Vagina (tissue), 2 donors: Measurements from ENCODE around the gene CAMTA2. TPM values are rescaled to one million over a fixed set of nuclear protein-coding genes. Genes with fewer than 3 reads are reported as not detected.
A peak's percentile ranks its signal among the peaks of the same experiment; 100 is the strongest.

Source experiments
- DNase-seq, 2 donors: peaks; one replicate each; pipeline ENCODE4 v3.0.0-alpha.2; 2017; ENCODE audit errors: extremely low spot score in 2 of 2
- H3K27ac ChIP-seq: fragments of 200-600 bp; sonication (generic); one replicate; pipeline ENCODE4 v1.5.1; 2019
- H3K27me3 ChIP-seq: fragments of 200-600 bp; sonication (generic); one replicate; pipeline ENCODE4 v1.5.1; 2019
- H3K36me3 ChIP-seq, 2 donors: fragments of 200-600 bp; sonication (generic); one replicate each; pipeline ENCODE4 v1.5.1; 2017 to 2019
- H3K4me1 ChIP-seq: fragments of 200-600 bp; sonication (generic); one replicate; pipeline ENCODE4 v1.5.1; 2019
- H3K4me3 ChIP-seq, 2 donors: fragments of 200-600 bp; sonication (generic); 1 replicate in 1 of 2; 2 replicates in 1 of 2; pipeline ENCODE4 v1.5.1; 2016 to 2019
- H3K9me3 ChIP-seq: fragments of 200-600 bp; sonication (generic); one replicate; pipeline ENCODE4 v1.5.1; 2019
- POLR2A ChIP-seq, 2 donors: fragments of 450-650 bp; IDR thresholded peaks; one replicate each; pipeline ENCODE4 v1.6.1; 2017; ENCODE audit warnings: antibody characterized with exemption in 2 of 2, mild to moderate bottlenecking in 2 of 2, moderate library complexity in 2 of 2
- POLR2AphosphoS5 ChIP-seq, 2 donors: sonication (generic); formaldehyde crosslinking; IDR thresholded peaks; one replicate each; pipeline ENCODE4 v1.9.0; 2017; ENCODE audit warnings: antibody characterized with exemption in 2 of 2, mild to moderate bottlenecking in 2 of 2, low read depth in 1 of 2; ENCODE audit not compliant: insufficient read depth in 1 of 2
- intact Hi-C: fragments of 100-400 bp; cut with DNase I; formaldehyde crosslinking; loops from one replicate; pipeline ENCODE4 v1.15.1; 2023
- total RNA-seq: library from RNA; depleted of rRNA; stranded (reverse); fragments of >200 nt; gene quantifications from one replicate; pipeline ENCODE4 v1.2.3, GENCODE V29; 2016
- TF ChIP-seq, protein P1 (sequence below), 3 experiments: fragments of 450-650 bp in 2 of 3; fragments of 200-600 bp in 1 of 3; sonication (generic) in 1 of 3; IDR thresholded peaks; one replicate each; pipeline ENCODE4 v1.5.1; 2017 to 2019; ENCODE audit warnings: antibody characterized with exemption in 3 of 3, mild to moderate bottlenecking in 2 of 3, moderate library complexity in 2 of 3

Gene CAMTA2
- total RNA-seq, 1 donor from 2014 or later, result 36.3 TPM

GRCh38 chr17:4956493-4957061 is 30.9 kb downstream of the CAMTA2 start:
- TF ChIP-seq POLR2AphosphoS5 (IDR thresholded peaks at IDR 0.05; ENCODE audit: insufficient read depth in 1 of 2, low read depth in 1 of 2), result no peak
- TF ChIP-seq POLR2A (IDR thresholded peaks at IDR 0.05), result no peak
- TF ChIP-seq, protein P1, sequence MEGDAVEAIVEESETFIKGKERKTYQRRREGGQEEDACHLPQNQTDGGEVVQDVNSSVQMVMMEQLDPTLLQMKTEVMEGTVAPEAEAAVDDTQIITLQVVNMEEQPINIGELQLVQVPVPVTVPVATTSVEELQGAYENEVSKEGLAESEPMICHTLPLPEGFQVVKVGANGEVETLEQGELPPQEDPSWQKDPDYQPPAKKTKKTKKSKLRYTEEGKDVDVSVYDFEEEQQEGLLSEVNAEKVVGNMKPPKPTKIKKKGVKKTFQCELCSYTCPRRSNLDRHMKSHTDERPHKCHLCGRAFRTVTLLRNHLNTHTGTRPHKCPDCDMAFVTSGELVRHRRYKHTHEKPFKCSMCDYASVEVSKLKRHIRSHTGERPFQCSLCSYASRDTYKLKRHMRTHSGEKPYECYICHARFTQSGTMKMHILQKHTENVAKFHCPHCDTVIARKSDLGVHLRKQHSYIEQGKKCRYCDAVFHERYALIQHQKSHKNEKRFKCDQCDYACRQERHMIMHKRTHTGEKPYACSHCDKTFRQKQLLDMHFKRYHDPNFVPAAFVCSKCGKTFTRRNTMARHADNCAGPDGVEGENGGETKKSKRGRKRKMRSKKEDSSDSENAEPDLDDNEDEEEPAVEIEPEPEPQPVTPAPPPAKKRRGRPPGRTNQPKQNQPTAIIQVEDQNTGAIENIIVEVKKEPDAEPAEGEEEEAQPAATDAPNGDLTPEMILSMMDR (IDR thresholded peaks at IDR 0.05), result no peak

DNA sequence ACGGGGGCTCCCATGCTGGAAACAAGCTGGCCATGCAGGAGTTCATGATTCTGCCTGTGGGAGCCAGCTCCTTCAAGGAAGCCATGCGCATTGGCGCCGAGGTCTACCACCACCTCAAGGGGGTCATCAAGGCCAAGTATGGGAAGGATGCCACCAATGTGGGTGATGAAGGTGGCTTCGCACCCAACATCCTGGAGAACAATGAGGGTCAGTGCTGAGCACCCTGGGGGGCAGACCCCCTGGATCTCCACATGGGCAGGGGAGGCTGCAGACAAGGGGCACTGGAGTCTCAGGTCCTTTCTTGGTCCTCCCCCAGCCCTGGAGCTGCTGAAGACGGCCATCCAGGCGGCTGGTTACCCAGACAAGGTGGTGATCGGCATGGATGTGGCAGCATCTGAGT is 32.4 kb downstream of the CAMTA2 start:
- intact Hi-C loops, result no loop called here
- peaks cover 0 to 18% of the 10 kb centered on the region in 2 donors for H3K36me3 ChIP-seq
- no peak overlapping the region for H3K4me3 ChIP-seq
- H3K4me1 ChIP-seq, result peaks cover 11% of the 10 kb centered on the region
- DNase-seq, result no peak
- H3K9me3 ChIP-seq, result no peaks in the 10 kb centered on the region
- H3K27ac ChIP-seq, result no peak overlapping the region
- TF ChIP-seq POLR2A (IDR thresholded peaks at IDR 0.05) (no peak), POLR2AphosphoS5 (IDR thresholded peaks at IDR 0.05; ENCODE audit: insufficient read depth in 1 of 2, low read depth in 1 of 2) (no peak)
- TF ChIP-seq, protein P1 (IDR thresholded peaks at IDR 0.05), result no peak
- H3K27me3 ChIP-seq, result no peaks in the 10 kb centered on the region

More at GRCh38 chr17:4956493-4957061, 30.9 kb downstream of the CAMTA2 start:
- DNase-seq, result no peak
- peaks cover 0 to 20% of the 10 kb centered on the region in 2 donors for H3K36me3 ChIP-seq
- H3K27ac ChIP-seq, result no peak overlapping the region
- intact Hi-C loops, result no loop called here
- H3K9me3 ChIP-seq, result no peaks in the 10 kb centered on the region
- H3K27me3 ChIP-seq, result no peaks in the 10 kb centered on the region
- no peak overlapping the region for H3K4me3 ChIP-seq
- peaks cover 5% of the 10 kb centered on the region for H3K4me1 ChIP-seq

DNA sequence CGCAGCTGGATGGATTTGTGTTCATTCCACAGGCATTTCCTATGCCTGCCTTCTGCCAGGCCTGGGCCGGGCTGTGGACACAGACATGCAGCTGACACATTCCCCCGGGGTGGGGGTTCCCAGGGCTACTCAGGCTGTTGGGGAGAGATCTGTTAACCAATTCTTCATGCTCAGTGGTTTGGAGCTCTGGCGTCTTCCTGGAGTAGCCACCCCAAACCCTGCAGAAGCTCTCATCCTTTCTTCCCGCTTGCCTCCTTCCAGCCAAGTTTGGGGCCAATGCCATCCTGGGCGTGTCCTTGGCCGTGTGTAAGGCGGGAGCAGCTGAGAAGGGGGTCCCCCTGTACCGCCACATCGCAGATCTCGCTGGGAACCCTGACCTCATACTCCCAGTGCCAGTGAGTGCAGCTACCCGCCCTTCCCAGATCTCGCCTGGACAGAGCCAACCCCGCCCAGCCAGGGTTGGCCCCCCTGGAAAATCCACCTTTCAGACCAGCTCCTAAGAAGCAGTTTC is 34.0 kb downstream of the CAMTA2 start:
- Histone ChIP-seq H3K27ac (no peak overlapping the region), H3K27me3 (no peaks in the 10 kb centered on the region), H3K36me3 (peaks cover 0 to 2% of the 10 kb centered on the region in 2 donors), H3K9me3 (no peaks in the 10 kb centered on the region), H3K4me3 (no peak overlapping the region), H3K4me1 (peaks cover 13% of the 10 kb centered on the region)
- TF ChIP-seq, protein P1 (IDR thresholded peaks at IDR 0.05), result no peak
- TF ChIP-seq POLR2AphosphoS5 (IDR thresholded peaks at IDR 0.05; ENCODE audit: insufficient read depth in 1 of 2, low read depth in 1 of 2), result no peak
- TF ChIP-seq POLR2A (IDR thresholded peaks at IDR 0.05), result no peak
- no peak for DNase-seq
- intact Hi-C loops, result no loop called here

GRCh38 chr17:4951486-4951885 is 36.0 kb downstream of the CAMTA2 start:
- Histone ChIP-seq H3K4me3 (no peak overlapping the region), H3K4me1 (peaks cover 21% of the 10 kb centered on the region), H3K36me3 (peaks cover 0 to 3% of the 10 kb centered on the region in 2 donors), H3K27me3 (no peaks in the 10 kb centered on the region), H3K9me3 (no peaks in the 10 kb centered on the region), H3K27ac (no peak overlapping the region)
- no peak for DNase-seq
- TF ChIP-seq POLR2A (IDR thresholded peaks at IDR 0.05), result no peak
- TF ChIP-seq POLR2AphosphoS5 (IDR thresholded peaks at IDR 0.05; ENCODE audit: insufficient read depth in 1 of 2, low read depth in 1 of 2), result no peak
- intact Hi-C loops, result no loop called here

DNA sequence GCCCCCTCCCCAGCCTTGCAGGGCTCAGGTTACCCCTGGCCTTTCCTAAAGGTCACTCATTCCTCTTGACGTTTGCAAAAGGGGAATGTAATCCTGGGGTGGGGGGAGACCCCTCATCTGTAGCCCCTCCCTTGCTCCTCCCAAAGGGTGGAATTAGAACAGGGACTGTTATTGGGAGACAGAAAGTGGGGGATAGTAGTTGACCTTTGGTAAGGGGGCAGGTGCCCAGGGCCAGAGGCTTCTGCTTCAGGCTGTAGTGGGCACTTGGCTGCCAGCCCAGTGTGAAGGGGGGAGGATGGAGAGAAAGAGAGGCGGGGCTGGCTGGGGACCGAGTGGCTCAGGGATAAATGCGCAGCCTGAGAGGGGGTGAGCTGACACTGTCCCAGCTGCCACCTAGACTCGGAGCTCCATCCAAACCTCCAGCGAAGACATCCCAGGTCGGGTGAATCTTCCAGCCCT is 36.7 kb downstream of the CAMTA2 start, which contains the start of gene ENO3:
Gene ENO3 (plus strand): TSS at position 374 of the 459 bp plus-strand sequence. CDS start 711 bp downstream, outside the sequence.
- Histone ChIP-seq H3K36me3 (peaks cover 0 to 10% of the 10 kb centered on the region in 2 donors), H3K4me3 (peak within 1 kb of the TSS; percentile 91 to 99), H3K9me3 (no peaks in the 10 kb centered on the region), H3K4me1 (peaks cover 28% of the 10 kb centered on the region), H3K27me3 (no peaks in the 10 kb centered on the region), H3K27ac (peak within 1 kb of the TSS; percentile 95)
- TF ChIP-seq POLR2A (IDR thresholded peaks at IDR 0.05) (no peak), POLR2AphosphoS5 (IDR thresholded peaks at IDR 0.05; ENCODE audit: insufficient read depth in 1 of 2, low read depth in 1 of 2) (no peak)
- TF ChIP-seq, protein P1 (IDR thresholded peaks at IDR 0.05), result no peak
- no peak for DNase-seq
- intact Hi-C loops, result no loop called here
